ENCODE data around the gene CACUL1. TPM values are rescaled to one million over a fixed set of nuclear protein-coding genes. Genes with fewer than 3 reads are reported as not detected.
"Not testable (repeated sequence)": the region's sequence is repeated elsewhere in the genome, so short reads cannot be mapped to it uniquely, and the experiment has no call there.

The CACUL1 gene
- total RNA-seq, 1 donor from 2014 or later, result 34.0 TPM

DNA sequence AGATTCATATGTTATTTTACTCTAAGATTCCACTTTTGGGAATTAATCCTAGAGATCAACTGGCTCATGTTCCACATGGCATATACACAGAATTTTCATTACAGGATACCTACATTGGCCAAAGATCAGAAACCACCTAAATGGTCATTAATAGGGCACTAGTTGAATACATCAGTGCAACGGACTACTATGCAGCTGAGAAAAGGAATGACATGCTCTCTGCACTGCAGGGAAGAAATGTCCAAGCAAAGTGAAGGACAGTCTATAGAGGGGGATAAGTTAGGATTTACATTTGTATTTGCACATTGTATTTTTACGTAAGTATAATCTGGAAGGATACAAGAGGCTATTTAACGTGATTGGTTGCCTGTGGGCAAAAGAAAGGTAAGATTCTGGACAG is 91.6 kb downstream of the CACUL1 start:
- no peaks in the 10 kb centered on the region for H3K4me1 Mint-ChIP-seq (ENCODE audit: unreplicated experiment)
- no peak for DNase-seq (ENCODE audit: extremely low spot score, unreplicated experiment)
- H3K36me3 Mint-ChIP-seq (ENCODE audit: unreplicated experiment), result no peaks in the 10 kb centered on the region
- H3K9me3 Mint-ChIP-seq (ENCODE audit: unreplicated experiment), result peaks cover 3% of the 10 kb centered on the region
- no peak overlapping the region for H3K4me3 Mint-ChIP-seq (ENCODE audit: unreplicated experiment)
- TF ChIP-seq, protein P1, sequence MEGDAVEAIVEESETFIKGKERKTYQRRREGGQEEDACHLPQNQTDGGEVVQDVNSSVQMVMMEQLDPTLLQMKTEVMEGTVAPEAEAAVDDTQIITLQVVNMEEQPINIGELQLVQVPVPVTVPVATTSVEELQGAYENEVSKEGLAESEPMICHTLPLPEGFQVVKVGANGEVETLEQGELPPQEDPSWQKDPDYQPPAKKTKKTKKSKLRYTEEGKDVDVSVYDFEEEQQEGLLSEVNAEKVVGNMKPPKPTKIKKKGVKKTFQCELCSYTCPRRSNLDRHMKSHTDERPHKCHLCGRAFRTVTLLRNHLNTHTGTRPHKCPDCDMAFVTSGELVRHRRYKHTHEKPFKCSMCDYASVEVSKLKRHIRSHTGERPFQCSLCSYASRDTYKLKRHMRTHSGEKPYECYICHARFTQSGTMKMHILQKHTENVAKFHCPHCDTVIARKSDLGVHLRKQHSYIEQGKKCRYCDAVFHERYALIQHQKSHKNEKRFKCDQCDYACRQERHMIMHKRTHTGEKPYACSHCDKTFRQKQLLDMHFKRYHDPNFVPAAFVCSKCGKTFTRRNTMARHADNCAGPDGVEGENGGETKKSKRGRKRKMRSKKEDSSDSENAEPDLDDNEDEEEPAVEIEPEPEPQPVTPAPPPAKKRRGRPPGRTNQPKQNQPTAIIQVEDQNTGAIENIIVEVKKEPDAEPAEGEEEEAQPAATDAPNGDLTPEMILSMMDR (IDR thresholded peaks at IDR 0.05), result no peak
- H3K27ac Mint-ChIP-seq (ENCODE audit: unreplicated experiment), result no peak overlapping the region
- peaks cover 7% of the 10 kb centered on the region for H3K27me3 Mint-ChIP-seq (ENCODE audit: unreplicated experiment)

DNA sequence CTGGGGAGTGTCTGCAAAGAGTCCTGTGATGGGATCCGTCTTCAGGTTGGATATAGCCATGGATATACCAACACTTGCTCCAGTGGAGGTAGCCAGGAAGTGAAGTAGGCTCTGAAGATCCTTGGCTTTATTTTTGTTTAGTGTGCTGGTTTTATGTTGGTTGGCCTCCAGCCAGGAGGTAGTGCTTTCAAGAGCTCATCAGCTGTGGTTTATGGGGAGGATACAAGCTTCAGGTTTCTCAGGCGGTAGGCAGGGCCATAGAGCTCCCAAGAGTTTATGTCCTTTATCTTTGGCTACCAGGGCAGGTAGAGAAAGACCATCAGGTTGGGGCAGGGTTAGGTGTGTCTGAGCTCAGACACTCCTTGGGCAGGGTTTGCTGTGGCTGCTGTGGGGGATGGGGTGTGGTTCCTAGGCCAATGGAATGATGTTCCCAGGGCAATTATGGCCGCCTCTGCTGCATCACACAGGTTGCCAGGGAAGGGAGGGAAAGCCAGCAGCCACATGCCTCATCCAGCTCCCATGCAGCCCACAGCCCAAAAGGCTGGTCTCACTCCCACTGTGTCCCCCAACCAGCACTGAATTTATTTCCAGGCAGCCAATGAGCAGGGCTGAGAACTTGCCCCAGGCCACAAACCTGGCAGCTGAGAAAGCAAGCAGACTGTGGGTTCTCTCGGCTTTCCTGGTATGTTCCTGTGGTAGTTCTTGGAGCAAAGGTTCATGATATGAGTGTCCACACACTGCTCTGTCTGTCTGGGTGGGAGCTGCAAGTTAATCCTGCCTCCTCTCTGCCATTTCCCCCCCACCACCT is 92.3 kb downstream of the CACUL1 start:
- H3K27me3 Mint-ChIP-seq (ENCODE audit: unreplicated experiment), result peaks cover 11% of the 10 kb centered on the region
- H3K4me3 Mint-ChIP-seq (ENCODE audit: unreplicated experiment), result no peak overlapping the region
- H3K9me3 Mint-ChIP-seq (ENCODE audit: unreplicated experiment), result peaks cover 3% of the 10 kb centered on the region
- H3K36me3 Mint-ChIP-seq (ENCODE audit: unreplicated experiment), result no peaks in the 10 kb centered on the region
- DNase-seq (ENCODE audit: extremely low spot score, unreplicated experiment), result no peak
- TF ChIP-seq, protein P1 (IDR thresholded peaks at IDR 0.05), result no peak
- H3K27ac Mint-ChIP-seq (ENCODE audit: unreplicated experiment), result no peak overlapping the region
- no peaks in the 10 kb centered on the region for H3K4me1 Mint-ChIP-seq (ENCODE audit: unreplicated experiment)

DNA sequence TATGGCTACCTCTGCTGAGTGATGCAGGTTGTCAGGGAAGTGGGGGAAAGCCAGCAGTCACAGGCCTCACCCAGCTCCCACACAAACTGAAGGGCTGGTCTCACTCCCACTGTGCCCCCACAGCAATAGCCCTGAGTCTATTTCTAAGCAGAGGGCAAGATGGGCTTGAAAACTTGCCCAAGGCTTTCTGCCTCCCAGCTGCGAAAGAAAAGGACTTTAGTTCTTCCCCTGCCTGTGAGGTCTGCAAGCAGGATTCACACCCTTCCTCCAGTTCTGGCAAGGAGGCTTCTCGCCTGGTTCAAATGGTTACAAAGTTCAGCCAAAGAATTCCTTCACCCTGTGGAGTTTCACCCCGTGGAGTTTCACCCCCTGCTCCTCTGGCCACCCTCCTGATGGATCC is 96.0 kb downstream of the CACUL1 start:
- Mint-ChIP-seq H3K36me3 (ENCODE audit: unreplicated experiment) (no peaks in the 10 kb centered on the region), H3K4me1 (ENCODE audit: unreplicated experiment) (no peaks in the 10 kb centered on the region), H3K27ac (ENCODE audit: unreplicated experiment) (no peak overlapping the region), H3K27me3 (ENCODE audit: unreplicated experiment) (peaks cover 23% of the 10 kb centered on the region), H3K4me3 (ENCODE audit: unreplicated experiment) (no peak overlapping the region), H3K9me3 (ENCODE audit: unreplicated experiment) (peaks cover 8% of the 10 kb centered on the region)
- TF ChIP-seq, protein P1 (IDR thresholded peaks at IDR 0.05), result no peak
- DNase-seq (ENCODE audit: extremely low spot score, unreplicated experiment), result no peak

DNA sequence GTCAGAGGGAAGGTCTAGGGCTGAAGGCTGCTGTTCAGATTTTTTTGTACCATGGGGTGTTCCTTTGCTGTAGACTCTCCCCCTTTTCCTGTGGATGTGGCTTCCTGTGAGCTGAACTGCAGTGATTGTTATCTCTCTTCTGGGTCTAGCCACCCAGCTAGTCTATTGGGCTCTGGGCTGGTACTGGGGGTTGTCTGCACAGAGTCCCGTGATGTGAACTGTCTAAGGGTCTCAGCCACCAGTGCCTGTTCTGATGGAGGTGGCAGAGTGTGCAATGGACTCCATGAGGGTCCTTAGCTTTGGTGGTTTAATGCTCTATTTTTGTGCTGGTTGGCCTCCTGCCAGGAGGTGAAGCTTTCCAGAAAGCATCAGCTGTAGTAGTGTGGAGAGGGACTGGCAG is 96.6 kb downstream of the CACUL1 start:
- H3K27ac Mint-ChIP-seq (ENCODE audit: unreplicated experiment); H3K4me3 Mint-ChIP-seq (ENCODE audit: unreplicated experiment); DNase-seq (ENCODE audit: extremely low spot score, unreplicated experiment); H3K36me3 Mint-ChIP-seq (ENCODE audit: unreplicated experiment); H3K4me1 Mint-ChIP-seq (ENCODE audit: unreplicated experiment); H3K9me3 Mint-ChIP-seq (ENCODE audit: unreplicated experiment): not testable (repeated sequence)
- H3K27me3 Mint-ChIP-seq (ENCODE audit: unreplicated experiment), result peaks cover 23% of the 10 kb centered on the region

DNA sequence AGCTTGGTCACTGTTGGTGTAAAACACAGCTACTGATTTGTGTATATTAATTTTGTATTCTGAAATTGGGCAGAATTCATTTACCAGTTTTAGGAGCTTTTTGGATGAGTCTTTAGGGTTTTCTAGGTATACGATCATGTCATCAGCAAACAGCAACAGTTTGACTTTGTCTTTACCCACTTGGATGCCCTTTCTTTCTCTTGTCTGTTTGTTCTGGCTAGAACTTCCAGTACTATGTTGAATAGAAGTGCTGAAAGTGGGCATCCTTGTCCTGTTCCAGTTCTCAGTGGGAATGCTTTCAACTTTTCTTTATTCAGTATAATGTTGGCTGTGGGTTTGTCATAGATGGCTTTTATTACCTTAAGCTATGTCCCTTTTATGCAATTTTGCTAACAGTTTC is 109.5 kb downstream of the CACUL1 start:
- H3K4me3 Mint-ChIP-seq (ENCODE audit: unreplicated experiment), result not testable (repeated sequence)
- H3K27me3 Mint-ChIP-seq (ENCODE audit: unreplicated experiment), result peaks cover 22% of the 10 kb centered on the region

DNA sequence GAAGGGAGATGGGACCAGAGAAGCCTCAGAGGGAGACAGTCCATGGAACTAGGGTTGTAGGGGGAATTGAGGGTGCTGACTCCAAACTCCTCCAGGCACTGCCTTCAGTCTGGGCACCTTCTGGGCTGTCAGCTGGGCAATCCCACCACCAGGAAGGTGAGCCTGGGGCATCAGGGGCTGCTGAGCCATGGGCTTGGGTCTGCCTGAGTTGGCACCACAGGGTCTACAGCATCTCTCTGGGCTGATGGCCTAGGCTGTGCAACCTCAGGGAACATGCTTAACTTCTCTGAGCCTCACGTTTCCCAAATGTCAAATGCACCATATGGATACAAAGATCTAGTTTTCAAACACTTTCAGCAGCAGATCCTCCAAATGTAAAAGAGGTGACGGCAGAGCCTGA is 112.5 kb downstream of the CACUL1 start:
- no peak for DNase-seq (ENCODE audit: extremely low spot score, unreplicated experiment)
- peaks cover 3% of the 10 kb centered on the region for H3K9me3 Mint-ChIP-seq (ENCODE audit: unreplicated experiment)
- H3K27me3 Mint-ChIP-seq (ENCODE audit: unreplicated experiment), result peaks cover 7% of the 10 kb centered on the region
- no peaks in the 10 kb centered on the region for H3K4me1 Mint-ChIP-seq (ENCODE audit: unreplicated experiment)
- H3K4me3 Mint-ChIP-seq (ENCODE audit: unreplicated experiment), result no peak overlapping the region
- H3K36me3 Mint-ChIP-seq (ENCODE audit: unreplicated experiment), result no peaks in the 10 kb centered on the region
- no peak overlapping the region for H3K27ac Mint-ChIP-seq (ENCODE audit: unreplicated experiment)
- TF ChIP-seq, protein P1 (IDR thresholded peaks at IDR 0.05), result no peak

More for the DNA sequence above, 109.5 kb downstream of the CACUL1 start:
- H3K36me3 Mint-ChIP-seq (ENCODE audit: unreplicated experiment); H3K9me3 Mint-ChIP-seq (ENCODE audit: unreplicated experiment); DNase-seq (ENCODE audit: extremely low spot score, unreplicated experiment); H3K4me1 Mint-ChIP-seq (ENCODE audit: unreplicated experiment); H3K27ac Mint-ChIP-seq (ENCODE audit: unreplicated experiment): not testable (repeated sequence)
